Measurements from ENCODE around the gene MMP23B. TPM values are rescaled to one million over a fixed set of nuclear protein-coding genes. Genes with fewer than 3 reads are reported as not detected.

The MMP23B gene
- total RNA-seq, 1 experiment from 2014 or later: not detected

DNA sequence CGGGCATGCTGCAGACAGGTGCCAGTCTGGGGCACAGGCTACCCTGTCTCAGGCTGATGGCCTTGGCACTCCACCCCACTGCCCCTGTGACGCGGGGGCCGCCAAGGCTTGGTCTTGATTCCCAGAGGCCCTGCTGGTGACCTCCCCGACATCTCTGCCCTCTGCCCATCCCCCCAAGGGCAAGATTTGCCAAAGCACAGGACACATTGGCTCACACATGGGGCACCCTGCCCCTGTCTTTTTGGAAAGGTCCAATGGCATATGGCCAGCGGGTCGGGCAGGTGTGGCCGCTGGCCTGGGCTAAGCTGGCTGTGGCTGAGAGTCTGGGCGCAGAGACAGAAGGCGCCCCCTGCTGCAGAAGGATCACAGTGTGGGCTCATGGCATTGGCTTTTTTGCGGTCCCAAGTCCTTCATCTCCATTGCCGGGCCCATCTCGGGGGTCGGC, 12.0 kb upstream of the MMP23B start:
- no peak for DNase-seq (ENCODE audit: low read depth)

DNA sequence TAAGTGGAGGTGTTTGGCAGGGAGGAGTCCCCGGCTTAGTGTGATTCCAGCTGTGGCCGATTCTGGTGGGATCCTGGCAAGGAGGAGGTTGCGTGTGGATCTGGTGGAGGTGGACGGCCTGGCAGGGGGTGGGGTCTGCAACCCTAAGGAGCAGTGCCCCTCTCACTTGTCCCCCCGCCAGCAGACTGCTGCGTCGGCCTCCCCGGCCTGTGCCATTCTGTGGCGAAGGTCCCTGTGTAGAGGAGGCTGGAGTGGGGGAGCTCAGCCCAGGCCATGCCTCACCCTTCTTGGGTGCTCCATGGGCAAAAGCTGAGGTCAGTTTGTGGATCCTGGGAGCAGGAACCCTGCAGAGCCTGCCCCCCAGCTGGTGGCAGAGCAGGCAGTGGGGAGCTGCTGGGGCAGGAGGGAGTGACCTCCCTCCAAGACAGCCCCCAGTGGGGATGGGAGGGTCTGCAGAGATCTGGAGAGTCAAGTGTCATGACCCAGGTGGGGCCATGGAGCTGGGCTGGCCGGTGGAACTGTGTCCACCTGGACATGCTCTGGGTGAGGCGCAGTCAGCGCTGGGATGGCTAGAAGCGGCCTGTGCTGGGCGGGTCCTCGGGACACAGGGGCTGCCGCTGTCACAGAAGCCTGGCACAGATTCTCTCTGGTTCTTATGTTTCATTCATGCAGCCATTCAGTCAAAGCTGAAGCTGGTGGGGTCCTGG, 11.4 kb upstream of the MMP23B start:
- no peak for DNase-seq (ENCODE audit: low read depth)

DNA sequence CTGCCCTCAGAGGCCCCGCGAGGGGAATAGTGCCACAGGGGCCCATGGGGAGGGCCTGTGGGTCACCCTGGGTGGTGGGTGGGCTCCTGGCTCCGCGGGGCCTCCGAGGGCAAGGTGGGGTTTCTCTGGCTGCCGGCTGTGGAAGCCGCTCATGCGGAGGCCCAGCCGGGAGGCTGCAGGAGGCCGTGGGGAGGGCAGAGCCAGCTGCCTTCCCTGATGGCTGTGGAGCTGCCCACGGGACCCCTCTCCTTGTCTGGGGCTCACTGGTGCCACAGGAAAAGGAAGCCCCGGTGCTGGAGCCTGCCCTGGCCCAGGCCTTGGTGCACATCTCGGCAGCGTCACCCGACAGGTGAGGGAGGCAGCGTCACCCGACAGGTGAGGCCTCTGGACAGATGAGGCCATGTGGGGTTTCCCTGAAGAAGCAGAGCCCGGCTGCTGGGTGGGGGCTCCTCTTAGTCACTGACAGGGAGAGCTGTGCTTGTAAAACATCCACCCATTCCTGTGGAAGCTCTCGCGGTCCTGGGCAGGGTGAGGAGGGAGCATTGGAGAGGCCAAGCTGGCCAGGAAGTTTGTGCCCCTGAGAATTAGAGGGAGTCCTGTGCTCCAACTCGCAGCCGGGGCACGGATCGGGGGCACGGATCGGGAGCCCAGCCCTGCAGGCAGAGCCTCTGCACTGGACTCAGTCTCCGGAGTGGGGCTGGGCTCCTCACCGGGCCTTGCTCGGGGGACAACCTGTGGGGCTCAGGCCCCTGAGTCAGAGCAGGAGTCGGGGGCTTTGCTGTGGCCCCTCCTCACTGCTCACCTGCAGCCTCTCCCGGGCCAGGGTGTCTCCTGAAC, 10.6 kb upstream of the MMP23B start:
- no peak for DNase-seq (ENCODE audit: low read depth)

DNA sequence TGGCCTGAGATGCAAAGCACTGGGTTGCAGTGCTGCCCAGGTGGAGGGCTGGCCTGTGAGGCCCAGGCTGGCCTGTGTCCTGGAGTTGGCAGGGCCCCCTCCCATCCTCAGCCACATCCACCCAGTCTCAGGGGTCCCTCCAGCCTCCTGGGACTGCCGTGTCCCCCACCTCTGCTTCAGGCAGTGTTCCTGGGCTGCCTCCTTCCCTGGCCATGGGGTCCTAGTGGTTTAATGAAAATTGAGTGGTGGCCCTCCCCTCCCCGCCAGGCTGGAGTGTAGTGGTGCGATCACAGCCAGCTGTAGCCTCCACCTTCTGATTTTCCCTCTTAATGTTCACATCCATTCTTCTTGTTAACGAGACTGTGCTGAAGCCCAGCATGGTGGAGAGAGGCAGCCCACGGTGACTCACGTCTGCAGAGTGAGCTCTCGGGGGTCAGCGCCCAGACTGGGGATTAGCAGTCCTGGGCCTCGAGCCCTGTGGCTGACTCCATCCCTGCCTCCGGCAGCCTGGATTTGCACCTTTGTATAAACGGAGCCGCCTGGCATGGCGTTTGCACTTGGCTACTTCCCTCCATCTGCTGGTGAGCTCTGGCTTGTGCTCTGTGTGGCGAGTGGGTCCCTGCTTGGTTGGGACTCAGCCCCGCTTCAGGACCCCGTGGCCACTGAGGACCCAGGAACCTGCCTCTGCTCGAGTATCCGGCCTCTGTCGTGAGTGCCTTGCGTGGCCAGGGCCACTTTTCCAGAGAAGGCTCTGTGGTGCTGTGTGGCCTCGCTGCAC, 9.8 kb upstream of the MMP23B start:
- no peak for DNase-seq (ENCODE audit: low read depth)

DNA sequence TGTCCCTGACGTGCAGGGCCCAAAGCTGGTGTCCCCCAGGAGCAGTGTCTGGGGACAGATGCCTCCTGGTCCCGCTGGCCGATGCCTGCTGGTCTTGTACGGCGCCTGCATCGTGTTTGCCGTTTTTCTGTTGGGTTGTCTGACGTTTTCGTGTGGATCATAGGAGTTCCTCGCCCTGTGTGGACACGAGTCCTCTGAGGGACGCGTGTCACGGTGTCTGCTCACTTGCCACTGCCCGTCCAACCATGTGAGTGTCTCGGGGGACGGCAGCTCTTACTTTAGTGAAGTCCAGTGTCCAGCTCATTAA, 9.2 kb upstream of the MMP23B start:
- DNase-seq (ENCODE audit: low read depth): no peak

DNA sequence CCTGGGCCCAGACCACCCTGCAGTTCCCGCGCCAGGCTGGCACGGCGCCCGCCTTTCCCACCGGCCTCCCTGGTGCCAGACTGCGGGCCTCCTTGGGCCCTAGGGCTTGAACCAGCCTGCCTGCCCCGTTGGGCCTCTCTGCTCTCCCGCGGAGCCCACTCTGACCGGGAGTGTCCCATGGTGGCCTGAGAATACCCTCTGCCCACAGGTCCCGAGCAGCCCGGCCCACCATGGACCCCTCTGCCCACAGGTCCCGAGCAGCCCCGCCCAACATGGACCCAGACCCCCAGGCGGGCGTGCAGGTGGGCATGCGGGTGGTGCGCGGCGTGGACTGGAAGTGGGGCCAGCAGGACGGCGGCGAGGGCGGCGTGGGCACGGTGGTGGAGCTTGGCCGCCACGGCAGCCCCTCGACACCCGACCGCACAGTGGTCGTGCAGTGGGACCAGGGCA, 8.8 kb upstream of the MMP23B start:
- DNase-seq (ENCODE audit: low read depth): no peak

DNA sequence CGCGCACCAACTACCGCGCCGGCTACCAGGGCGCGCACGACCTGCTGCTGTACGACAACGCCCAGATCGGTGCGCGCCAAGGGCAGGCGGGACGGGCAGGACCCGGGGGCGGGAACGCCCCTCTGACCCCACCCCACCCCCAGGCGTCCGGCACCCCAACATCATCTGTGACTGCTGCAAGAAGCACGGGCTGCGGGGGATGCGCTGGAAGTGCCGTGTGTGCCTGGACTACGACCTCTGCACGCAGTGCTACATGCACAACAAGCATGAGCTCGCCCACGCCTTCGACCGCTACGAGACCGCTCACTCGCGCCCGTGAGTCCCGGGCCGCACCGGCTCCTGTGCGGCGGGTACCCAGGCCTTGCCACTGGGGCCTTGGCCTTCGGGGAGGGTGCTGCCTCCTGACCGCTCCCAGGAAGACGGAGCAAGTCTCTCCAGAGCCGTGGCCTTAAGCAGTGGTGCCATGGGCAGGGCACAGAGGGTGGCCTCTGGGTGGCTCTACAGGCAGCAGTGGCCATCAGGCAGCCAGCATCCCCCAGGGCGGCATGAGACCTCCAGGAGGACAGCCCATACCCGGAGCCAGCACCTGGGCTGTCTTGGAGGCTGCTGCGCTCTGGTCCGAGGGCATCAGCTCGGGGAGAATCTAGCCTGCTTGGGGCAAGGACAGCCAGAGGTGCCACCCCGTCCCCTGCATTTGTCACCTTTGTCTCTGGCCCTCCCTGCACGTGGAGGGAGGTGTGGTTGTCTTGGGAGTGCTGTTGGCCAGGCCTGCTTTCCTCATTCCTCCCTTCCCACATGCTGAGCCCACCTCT, 8.1 kb upstream of the MMP23B start:
- DNase-seq (ENCODE audit: low read depth): no peak

DNA sequence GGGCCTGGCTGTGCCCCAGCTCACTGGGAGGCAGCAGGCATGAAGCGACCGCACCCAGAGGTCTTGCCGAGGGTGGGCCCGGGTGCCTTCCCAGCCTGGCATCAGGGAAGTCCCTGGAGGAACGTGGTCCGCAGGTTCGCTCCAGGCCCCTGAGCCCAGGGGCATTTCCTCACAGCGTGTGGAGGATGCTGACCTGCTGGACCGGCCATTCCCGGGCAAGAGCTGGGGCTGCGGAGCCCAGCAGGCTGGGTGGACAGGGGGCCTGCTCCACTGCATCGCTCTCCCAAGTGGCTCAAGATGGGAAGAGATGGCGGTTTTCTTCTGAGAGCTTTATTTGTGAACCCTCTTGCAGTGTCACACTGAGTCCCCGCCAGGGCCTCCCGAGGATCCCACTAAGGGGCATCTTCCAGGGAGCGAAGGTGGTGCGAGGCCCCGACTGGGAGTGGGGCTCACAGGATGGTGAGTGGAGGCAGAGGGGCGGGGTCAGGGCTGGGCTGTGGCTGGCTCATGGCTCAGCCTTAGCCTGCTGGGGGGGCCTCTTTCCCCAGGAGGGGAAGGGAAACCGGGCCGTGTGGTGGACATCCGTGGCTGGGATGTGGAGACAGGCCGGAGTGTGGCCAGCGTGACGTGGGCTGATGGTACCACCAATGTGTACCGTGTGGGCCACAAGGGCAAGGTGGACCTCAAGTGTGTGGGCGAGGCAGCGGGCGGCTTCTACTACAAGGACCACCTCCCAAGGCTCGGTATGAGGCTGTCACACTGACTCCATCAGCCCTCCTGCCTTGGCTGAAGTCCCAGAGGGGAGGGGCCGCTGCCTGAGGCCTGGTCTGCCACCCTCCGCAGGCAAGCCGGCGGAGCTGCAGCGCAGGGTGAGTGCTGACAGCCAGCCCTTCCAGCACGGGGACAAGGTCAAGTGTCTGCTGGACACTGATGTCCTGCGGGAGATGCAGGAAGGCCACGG, 7.2 kb upstream of the MMP23B start:
- no peak for DNase-seq (ENCODE audit: low read depth)

DNA sequence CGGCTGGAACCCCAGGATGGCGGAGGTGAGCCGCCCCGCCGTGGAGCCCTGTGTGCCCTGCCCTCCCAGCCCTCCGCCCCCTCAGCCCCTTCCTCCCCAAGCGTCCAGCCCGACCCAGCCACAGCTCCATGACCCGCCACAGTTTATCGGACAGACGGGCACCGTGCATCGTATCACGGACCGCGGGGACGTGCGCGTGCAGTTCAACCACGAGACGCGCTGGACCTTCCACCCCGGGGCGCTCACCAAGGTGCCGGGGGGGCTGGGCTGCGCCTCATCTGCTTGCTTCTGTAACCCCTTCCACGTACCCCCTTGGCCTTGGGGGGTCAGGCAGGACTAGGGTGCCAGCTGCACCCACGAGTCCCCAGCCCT, 6.6 kb upstream of the MMP23B start:
- DNase-seq (ENCODE audit: low read depth): no peak

DNA sequence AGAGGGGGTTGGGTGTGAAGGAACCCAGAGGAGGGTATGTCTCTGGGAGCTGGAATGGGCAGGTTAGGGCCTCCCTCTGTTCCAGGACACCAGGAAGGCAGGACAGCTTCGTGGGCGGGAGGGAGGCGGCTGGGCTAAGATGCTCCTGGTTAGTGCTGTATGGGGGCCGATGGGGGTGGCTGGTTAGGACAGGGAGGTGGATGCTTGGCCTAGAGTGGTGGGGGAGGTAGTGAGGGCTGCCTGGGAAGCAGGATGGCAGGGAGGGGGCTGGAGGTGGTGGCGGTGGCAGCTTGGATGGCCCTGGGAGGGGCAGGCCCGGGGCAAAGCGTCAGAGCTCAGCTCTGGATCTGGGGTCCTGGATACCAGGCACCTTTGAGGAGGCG, 6.2 kb upstream of the MMP23B start:
- DNase-seq (ENCODE audit: low read depth): no peak

DNA sequence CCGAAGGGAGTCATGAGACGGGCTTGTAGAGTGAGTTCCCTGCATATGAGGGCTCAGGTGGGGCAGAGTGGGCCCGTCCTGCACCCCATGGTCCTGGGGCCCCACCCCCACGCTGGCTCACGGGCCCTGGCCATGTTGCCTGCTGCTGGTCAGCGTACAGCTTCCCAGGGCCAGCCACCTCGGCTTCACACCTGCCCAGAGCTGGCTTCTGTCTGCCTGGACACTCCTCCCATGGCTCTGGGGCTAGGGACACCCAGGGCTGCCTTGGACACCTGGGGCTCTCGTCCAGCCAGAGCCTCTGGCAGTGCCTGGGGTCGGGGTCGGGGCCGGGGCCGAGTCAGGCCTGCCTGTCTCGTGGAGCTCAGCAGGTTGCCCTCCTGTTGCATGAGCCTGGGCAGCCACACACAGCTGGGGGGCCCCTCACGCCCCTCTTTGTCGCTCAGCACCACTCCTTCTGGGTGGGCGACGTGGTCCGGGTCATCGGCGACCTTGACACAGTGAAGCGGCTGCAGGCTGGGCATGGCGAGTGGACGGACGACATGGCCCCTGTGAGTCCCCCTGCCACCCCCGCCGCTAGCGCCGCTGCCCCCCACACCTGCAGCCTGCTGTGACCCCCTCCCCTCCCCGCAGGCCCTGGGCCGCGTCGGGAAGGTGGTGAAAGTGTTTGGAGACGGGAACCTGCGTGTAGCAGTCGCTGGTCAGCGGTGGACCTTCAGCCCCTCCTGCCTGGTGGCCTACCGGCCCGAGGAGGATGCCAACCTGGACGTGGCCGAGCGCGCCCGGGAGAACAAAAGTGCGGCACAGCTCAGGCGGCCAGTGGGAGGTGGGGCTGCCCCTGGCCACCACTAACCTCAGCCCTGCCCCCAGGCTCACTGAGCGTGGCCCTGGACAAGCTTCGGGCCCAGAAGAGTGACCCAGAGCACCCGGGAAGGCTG, 5.5 kb upstream of the MMP23B start:
- no peak for DNase-seq (ENCODE audit: low read depth)

DNA sequence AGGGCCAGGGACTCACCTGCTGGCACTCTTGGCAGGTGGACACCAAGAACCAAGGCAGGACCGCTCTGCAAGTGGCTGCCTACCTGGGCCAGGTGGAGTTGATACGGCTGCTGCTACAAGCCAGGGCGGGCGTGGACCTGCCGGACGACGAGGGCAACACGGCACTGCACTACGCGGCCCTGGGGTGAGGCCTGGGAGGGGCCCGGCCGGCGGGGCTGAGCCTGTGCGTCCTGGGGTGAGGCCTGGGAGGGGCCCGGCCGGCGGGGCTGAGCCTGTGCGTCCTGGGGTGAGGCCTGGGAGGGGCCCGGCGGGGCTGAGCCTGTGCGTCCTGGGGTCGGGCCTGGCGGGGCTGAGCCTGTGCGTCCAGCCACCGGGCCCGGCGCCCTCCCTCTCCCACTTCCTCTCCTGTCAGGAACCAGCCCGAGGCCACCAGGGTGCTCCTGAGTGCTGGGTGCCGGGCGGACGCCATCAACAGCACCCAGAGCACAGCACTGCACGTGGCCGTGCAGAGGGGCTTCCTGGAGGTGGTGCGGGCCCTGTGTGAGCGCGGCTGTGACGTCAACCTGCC, 4.6 kb upstream of the MMP23B start:
- no peak for DNase-seq (ENCODE audit: low read depth)

DNA sequence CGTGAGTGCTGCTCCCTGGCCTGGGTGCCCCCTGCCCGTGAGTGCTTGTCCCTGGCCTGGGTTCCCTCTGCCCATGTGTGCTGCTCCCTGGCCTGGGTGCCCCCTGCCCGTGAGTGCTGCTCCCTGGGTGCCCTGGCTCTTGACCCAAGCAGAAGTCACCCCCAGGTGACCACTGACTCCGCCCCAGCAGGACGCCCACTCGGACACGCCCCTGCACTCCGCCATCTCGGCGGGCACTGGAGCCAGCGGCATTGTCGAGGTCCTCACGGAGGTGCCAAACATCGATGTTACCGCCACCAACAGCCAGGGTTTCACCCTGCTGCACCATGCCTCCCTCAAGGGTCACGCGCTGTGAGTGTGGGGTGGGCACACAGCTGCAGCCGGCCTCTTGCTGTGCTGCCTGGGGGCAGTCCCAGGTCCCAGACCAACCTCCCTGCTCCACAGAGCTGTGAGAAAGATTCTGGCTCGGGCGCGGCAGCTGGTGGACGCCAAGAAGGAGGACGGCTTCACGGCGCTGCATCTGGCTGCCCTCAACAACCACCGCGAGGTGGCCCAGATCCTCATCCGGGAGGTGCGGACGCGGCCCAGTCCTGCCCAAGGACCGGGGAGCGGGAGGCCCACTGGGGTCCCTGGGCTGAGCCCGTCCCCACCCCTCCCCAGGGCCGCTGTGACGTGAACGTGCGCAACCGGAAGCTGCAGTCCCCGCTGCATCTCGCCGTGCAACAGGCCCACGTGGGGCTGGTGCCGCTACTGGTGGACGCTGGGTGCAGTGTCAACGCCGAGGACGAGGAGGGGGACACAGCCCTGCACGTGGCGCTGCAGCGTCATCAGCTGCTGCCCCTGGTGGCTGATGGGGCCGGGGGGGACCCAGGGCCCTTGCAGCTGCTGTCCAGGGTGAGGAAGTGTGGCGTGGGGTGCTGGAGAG, 3.9 kb upstream of the MMP23B start:
- no peak for DNase-seq (ENCODE audit: low read depth)

DNA sequence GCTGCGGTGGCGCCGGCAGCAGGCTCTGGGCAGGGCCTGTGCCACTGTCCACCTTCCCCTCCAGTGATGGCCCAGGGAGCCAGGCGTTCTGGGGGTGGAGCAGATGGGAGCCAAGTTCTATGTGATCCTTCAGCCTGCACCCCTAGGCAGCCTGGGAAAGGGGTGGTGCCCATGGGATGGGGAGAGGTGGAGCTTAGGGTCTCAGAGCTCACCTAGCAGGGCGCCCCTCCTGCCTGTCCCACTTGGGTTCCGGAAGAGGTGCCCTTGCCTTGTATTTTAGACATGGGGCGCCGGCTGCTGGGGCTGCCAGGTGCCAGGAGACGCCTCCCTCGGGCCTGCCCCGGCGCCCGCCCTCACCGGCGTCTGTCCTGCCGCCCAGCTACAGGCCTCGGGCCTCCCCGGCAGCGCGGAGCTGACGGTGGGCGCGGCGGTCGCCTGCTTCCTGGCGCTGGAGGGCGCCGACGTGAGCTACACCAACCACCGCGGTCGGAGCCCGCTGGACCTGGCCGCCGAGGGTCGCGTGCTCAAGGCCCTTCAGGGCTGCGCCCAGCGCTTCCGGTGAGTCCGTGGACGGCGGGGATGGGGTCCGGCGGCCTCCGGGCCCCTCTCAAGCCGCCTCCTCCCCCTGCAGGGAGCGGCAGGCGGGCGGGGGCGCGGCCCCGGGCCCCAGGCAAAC, 3.1 kb upstream of the MMP23B start:
- no peak for DNase-seq (ENCODE audit: low read depth)

DNA sequence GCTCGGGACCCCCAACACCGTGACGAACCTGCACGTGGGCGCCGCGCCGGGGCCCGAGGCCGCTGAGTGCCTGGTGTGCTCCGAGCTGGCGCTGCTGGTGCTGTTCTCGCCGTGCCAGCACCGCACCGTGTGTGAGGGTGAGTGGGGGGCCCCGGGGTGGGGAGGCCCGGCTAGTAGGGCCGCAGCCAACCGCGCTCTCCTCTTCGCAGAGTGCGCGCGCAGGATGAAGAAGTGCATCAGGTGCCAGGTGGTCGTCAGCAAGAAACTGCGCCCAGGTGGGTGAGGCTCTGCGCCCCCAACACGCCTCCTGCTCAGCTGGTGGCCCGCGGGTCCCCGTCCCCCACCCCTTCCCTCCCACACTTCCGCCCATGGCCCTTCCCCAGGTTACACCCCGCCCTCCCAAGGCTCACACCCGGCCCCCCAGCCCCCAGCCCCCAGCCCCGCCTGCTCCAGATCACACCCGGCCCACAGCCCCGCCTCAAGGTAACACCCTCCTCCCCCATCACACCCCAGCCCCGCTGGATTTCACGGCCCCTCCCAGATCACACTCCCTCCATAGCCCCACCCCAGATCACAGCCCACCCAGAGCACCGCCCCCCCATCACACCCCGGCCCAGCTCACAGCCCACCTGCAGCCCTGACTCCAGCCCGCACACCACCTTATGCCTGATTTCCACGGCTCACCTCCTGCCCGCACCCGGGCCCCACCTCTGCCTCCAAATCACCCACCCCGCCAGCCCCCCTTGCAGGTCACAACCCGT, 2.4 kb upstream of the MMP23B start:
- DNase-seq (ENCODE audit: low read depth): no peak

Data from HT1080 (cell line).